GM23338 (cell line): ENCODE measurements around the gene GIMAP1. TPM values are rescaled to one million over a fixed set of nuclear protein-coding genes. Genes with fewer than 3 reads are reported as not detected.

ENCODE experiments used
- ATAC-seq: fragments of 200-7000 bp; cut with Tn5 transposase; 3 replicates; pipeline ENCODE4 v1.9.1; 2020
- DNase-seq: peaks from one replicate; pipeline ENCODE4 v3.0.0-alpha.2; 2015; ENCODE audit warnings: low spot score
- H2AFZ ChIP-seq: fragments of 200-600 bp; sonication (generic); 2 replicates; pipeline ENCODE4 v1.8.0; 2016; ENCODE audit warnings: antibody characterized with exemption, mild to moderate bottlenecking, moderate library complexity
- H3F3A ChIP-seq: fragments of 200-600 bp; sonication (generic); replicated peaks from 2 replicates; pipeline ENCODE4 v1.8.0; 2017; ENCODE audit warnings: antibody characterized with exemption, mixed run types, low read depth
- H3K27ac ChIP-seq: fragments of 200-600 bp; sonication (generic); 2 replicates; pipeline ENCODE4 v1.6.1; 2016; ENCODE audit warnings: low read depth
- H3K27me3 ChIP-seq: fragments of 200-600 bp; sonication (generic); 2 replicates; pipeline ENCODE4 v1.8.0; 2016; ENCODE audit warnings: mild to moderate bottlenecking, mixed run types, moderate library complexity; ENCODE audit not compliant: insufficient read depth
- H3K36me3 ChIP-seq: fragments of 200-600 bp; sonication (generic); 2 replicates; pipeline ENCODE4 v1.8.0; 2016; ENCODE audit warnings: mild to moderate bottlenecking; ENCODE audit not compliant: insufficient read depth
- H3K4me1 ChIP-seq: fragments of 200-600 bp; sonication (generic); 2 replicates; pipeline ENCODE4 v1.8.0; 2016; ENCODE audit warnings: mild to moderate bottlenecking, moderate library complexity; ENCODE audit not compliant: insufficient read depth
- H3K4me2 ChIP-seq: fragments of 200-600 bp; sonication (generic); 2 replicates; pipeline ENCODE4 v1.7.1; 2017; ENCODE audit warnings: mixed run types
- H3K4me3 ChIP-seq: fragments of 200-600 bp; sonication (generic); 2 replicates; pipeline ENCODE4 v1.6.1; 2016; ENCODE audit warnings: mixed run types
- H3K79me2 ChIP-seq: fragments of 200-600 bp; sonication (generic); replicated peaks from 2 replicates; pipeline ENCODE4 v1.8.0; 2017; ENCODE audit warnings: mild to moderate bottlenecking; ENCODE audit not compliant: insufficient read depth
- H3K9me2 ChIP-seq: fragments of 200-600 bp; sonication (generic); 2 replicates; pipeline ENCODE4 v1.8.0; 2017; ENCODE audit not compliant: insufficient read depth
- H4K20me1 ChIP-seq: fragments of 200-600 bp; sonication (generic); replicated peaks from 2 replicates; pipeline ENCODE4 v1.8.0; 2017; ENCODE audit warnings: mild to moderate bottlenecking; ENCODE audit not compliant: insufficient read depth
- H3K27ac Mint-ChIP-seq: 2 replicates; pipeline ENCODE4 v1.8.0; 2020; ENCODE audit warnings: inconsistent platforms, mild to moderate bottlenecking, moderate library complexity, mixed read lengths
- H3K27me3 Mint-ChIP-seq: 3 replicates; pipeline ENCODE4 v1.8.0; 2022; ENCODE audit warnings: low read depth, mild to moderate bottlenecking, moderate library complexity, mixed read lengths, inconsistent platforms; ENCODE audit not compliant: insufficient read depth, poor library complexity
- H3K36me3 Mint-ChIP-seq: 3 replicates; pipeline ENCODE4 v1.8.0; 2021; ENCODE audit warnings: low read depth, mild to moderate bottlenecking, inconsistent platforms, moderate library complexity, mixed read lengths
- H3K4me1 Mint-ChIP-seq: 3 replicates; pipeline ENCODE4 v1.8.0; 2020; ENCODE audit warnings: mild to moderate bottlenecking, inconsistent platforms, mixed read lengths
- H3K4me3 Mint-ChIP-seq: 3 replicates; pipeline ENCODE4 v1.8.0; 2021; ENCODE audit warnings: moderate library complexity, mild to moderate bottlenecking, inconsistent platforms, mixed read lengths
- H3K9me3 Mint-ChIP-seq: 3 replicates; pipeline ENCODE4 v1.8.0; 2020; ENCODE audit warnings: moderate library complexity, mild to moderate bottlenecking, inconsistent platforms, mixed read lengths
- CTCF ChIP-seq, 2 experiments: fragments of 200-600 bp in 1 of 2; sonication (generic) in 1 of 2; conservative IDR thresholded peaks; 2 replicates each; pipeline versions ENCODE4 v1.5.1 to v1.6.1; 2016 to 2017; ENCODE audit warnings: antibody characterized with exemption in 2 of 2, low read depth in 2 of 2, mild to moderate bottlenecking in 2 of 2, moderate library complexity in 1 of 2
- EZH2 ChIP-seq: fragments of 200-600 bp; sonication (generic); IDR thresholded peaks from one replicate; pipeline ENCODE4 v1.8.0; 2017; ENCODE audit warnings: antibody characterized with exemption, mild to moderate bottlenecking, low read depth; ENCODE audit not compliant: unreplicated experiment
- EZH2phosphoT487 ChIP-seq: fragments of 200-600 bp; sonication (generic); IDR thresholded peaks from one replicate; pipeline ENCODE4 v1.8.1; 2018; ENCODE audit warnings: antibody characterized with exemption; ENCODE audit not compliant: unreplicated experiment
- JUNB ChIP-seq: IDR thresholded peaks from one replicate; pipeline ENCODE4 v1.6.1; 2016; ENCODE audit warnings: antibody characterized with exemption; ENCODE audit not compliant: unreplicated experiment
- NANOG ChIP-seq: IDR thresholded peaks from 2 replicates; pipeline ENCODE4 v1.6.1; 2016; ENCODE audit warnings: antibody characterized with exemption, borderline replicate concordance
- POLR2AphosphoS5 ChIP-seq: IDR thresholded peaks from 2 replicates; pipeline ENCODE4 v1.6.1; 2016; ENCODE audit warnings: antibody characterized with exemption, low read depth
- REST ChIP-seq: IDR thresholded peaks from one replicate; pipeline ENCODE4 v1.6.1; 2018; ENCODE audit warnings: antibody characterized with exemption; ENCODE audit not compliant: unreplicated experiment
- STAT1 ChIP-seq: IDR thresholded peaks from one replicate; pipeline ENCODE4 v1.6.1; 2016; ENCODE audit warnings: antibody characterized with exemption; ENCODE audit not compliant: unreplicated experiment
- ZNF114 ChIP-seq: fragments of 250-450 bp; sonication (Bioruptor Pico); IDR thresholded peaks from 2 replicates; pipeline ENCODE4 v1.5.0; 2020; ENCODE audit warnings: mild to moderate bottlenecking, moderate library complexity
- ZNF331 ChIP-seq: fragments of 250-450 bp; sonication (Bioruptor Pico); IDR thresholded peaks from 2 replicates; pipeline ENCODE4 v1.5.0; 2020; ENCODE audit warnings: low read depth, mild to moderate bottlenecking, moderate library complexity
- polyA plus RNA-seq: library from polyadenylated mRNA; unstranded; fragments of >200 nt; fragmentation: Nextera tagmentation; extraction: Ambion mirVana; gene quantifications from 2 replicates; pipeline ENCODE4 v1.2.1, GENCODE V29; 2016
- total RNA-seq: library from RNA; depleted of rRNA; stranded (reverse); fragments of >200 nt; shearing (Covaris generic); gene quantifications from 2 replicates; pipeline ENCODE4 v1.2.3, GENCODE V29; 2014
- TF ChIP-seq, protein P1 (sequence below): IDR thresholded peaks from 2 replicates; pipeline ENCODE4 v1.6.1; 2016; ENCODE audit warnings: antibody characterized with exemption

GIMAP1 gene
- total and polyA plus RNA-seq, 2 experiments from 2014 or later: not detected

GRCh38 chr7:150753826-150754603, 37.6 kb downstream of the GIMAP1 start:
- Histone ChIP-seq H4K20me1 (no peaks in the 10 kb centered on the region; the same call in 1 of the 2 replicates), H3K4me1 (no peaks in the 10 kb centered on the region), H3K27ac (no peak overlapping the region), H3F3A (no peaks in the 10 kb centered on the region), H3K79me2 (no peaks in the 10 kb centered on the region), H3K4me3 (no peak overlapping the region), H2AFZ (no peak overlapping the region), H3K27me3 (peaks cover 33% of the 10 kb centered on the region), H3K4me2 (no peak overlapping the region), H3K36me3 (no peaks in the 10 kb centered on the region), H3K9me2 (no peaks in the 10 kb centered on the region)
- Mint-ChIP-seq H3K27ac (no peak overlapping the region), H3K4me1 (no peaks in the 10 kb centered on the region), H3K27me3 (peaks cover 22% of the 10 kb centered on the region), H3K4me3 (no peak overlapping the region), H3K9me3 (no peaks in the 10 kb centered on the region), H3K36me3 (no peaks in the 10 kb centered on the region)
- DNase-seq: peak; percentile 60
- TF ChIP-seq NANOG: no peak
- TF ChIP-seq CTCF (conservative IDR thresholded peaks at IDR 0.05; ENCODE audit: low read depth in 2 of 2): peak; percentile 64 to 72
- peak; percentile 82 for ATAC-seq

DNA sequence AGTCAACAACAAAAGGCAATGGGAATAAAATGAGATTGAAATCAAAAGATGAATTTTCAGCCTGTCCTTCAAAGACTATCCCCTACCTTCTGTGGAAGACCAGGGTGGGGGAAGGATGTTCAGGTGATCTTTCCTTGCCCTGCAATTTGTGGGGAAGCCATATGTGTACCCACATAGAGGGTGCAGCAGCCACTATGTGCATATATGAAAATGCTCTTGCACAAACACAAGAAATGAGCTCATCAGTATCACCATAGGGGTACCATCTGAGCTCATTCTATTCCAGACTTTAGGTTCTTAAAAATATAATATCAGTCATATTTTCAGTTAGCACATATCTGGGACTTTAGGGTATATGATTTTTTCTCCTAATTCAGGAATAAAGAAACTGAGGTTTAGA, 38.5 kb downstream of the GIMAP1 start:
- Histone ChIP-seq H3F3A (no peaks in the 10 kb centered on the region), H2AFZ (no peak overlapping the region), H3K4me1 (no peaks in the 10 kb centered on the region), H3K27ac (no peak overlapping the region), H3K4me2 (no peak overlapping the region), H3K4me3 (no peak overlapping the region), H4K20me1 (no peaks in the 10 kb centered on the region; the same call in 1 of the 2 replicates), H3K27me3 (peaks cover 23% of the 10 kb centered on the region), H3K9me2 (no peaks in the 10 kb centered on the region), H3K79me2 (no peaks in the 10 kb centered on the region), H3K36me3 (no peaks in the 10 kb centered on the region)
- no peaks in the 10 kb centered on the region for H3K9me3 Mint-ChIP-seq
- no peaks in the 10 kb centered on the region for H3K36me3 Mint-ChIP-seq
- no peak for ATAC-seq
- no peak overlapping the region for H3K27ac Mint-ChIP-seq
- no peaks in the 10 kb centered on the region for H3K4me1 Mint-ChIP-seq
- DNase-seq: no peak
- H3K4me3 Mint-ChIP-seq: no peak overlapping the region
- H3K27me3 Mint-ChIP-seq: peaks cover 13% of the 10 kb centered on the region
- TF ChIP-seq, protein P1, sequence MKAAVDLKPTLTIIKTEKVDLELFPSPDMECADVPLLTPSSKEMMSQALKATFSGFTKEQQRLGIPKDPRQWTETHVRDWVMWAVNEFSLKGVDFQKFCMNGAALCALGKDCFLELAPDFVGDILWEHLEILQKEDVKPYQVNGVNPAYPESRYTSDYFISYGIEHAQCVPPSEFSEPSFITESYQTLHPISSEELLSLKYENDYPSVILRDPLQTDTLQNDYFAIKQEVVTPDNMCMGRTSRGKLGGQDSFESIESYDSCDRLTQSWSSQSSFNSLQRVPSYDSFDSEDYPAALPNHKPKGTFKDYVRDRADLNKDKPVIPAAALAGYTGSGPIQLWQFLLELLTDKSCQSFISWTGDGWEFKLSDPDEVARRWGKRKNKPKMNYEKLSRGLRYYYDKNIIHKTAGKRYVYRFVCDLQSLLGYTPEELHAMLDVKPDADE: no peak
- TF ChIP-seq NANOG: no peak
- TF ChIP-seq ZNF331 (CRISPR knock-in tag): no peak
- TF ChIP-seq ZNF114: no peak
- TF ChIP-seq EZH2: no peak
- TF ChIP-seq STAT1: no peak
- TF ChIP-seq POLR2AphosphoS5: no peak
- TF ChIP-seq EZH2phosphoT487: no peak
- no peak for TF ChIP-seq REST
- no peak for TF ChIP-seq CTCF (conservative IDR thresholded peaks at IDR 0.05; ENCODE audit: low read depth in 2 of 2)
- TF ChIP-seq JUNB: no peak
